Hepatocyte (in vitro differentiated cells): ENCODE results near the gene KRTAP12-4.

Experiments
- EZH2phosphoT487 ChIP-seq: fragments of 200-600 bp; sonication (generic); IDR thresholded peaks from one replicate; pipeline ENCODE4 v1.6.1; 2018; ENCODE audit warnings: antibody characterized with exemption, mild to moderate bottlenecking, low read depth, moderate library complexity; ENCODE audit not compliant: unreplicated experiment, severe bottlenecking
- TF ChIP-seq, protein P1 (sequence below): fragments of 200-600 bp; sonication (generic); IDR thresholded peaks from 2 replicates; pipeline ENCODE4 v1.5.1; 2016; ENCODE audit warnings: antibody characterized with exemption, mild to moderate bottlenecking; ENCODE audit not compliant: poor library complexity

DNA sequence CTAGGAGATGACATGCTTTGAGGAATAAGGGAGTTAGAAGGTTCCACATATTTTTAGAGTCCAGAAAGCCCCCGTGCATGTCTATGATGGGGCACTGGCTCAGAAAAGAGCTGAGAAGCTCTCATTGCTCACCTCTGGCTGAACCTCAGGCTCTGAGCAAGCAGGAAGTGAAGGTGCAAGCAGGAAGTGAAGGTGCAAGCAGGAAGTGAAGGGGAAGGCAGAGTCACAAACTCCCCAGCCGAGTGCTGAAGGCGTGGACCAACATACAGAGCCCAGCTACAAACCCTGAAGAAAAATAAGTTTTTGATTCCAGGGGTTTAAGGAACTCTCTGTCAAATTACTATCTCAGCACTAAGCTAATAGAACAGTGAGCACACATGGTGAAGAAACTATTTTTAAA is 35.5 kb downstream of the KRTAP12-4 start:
- TF ChIP-seq, protein P1, sequence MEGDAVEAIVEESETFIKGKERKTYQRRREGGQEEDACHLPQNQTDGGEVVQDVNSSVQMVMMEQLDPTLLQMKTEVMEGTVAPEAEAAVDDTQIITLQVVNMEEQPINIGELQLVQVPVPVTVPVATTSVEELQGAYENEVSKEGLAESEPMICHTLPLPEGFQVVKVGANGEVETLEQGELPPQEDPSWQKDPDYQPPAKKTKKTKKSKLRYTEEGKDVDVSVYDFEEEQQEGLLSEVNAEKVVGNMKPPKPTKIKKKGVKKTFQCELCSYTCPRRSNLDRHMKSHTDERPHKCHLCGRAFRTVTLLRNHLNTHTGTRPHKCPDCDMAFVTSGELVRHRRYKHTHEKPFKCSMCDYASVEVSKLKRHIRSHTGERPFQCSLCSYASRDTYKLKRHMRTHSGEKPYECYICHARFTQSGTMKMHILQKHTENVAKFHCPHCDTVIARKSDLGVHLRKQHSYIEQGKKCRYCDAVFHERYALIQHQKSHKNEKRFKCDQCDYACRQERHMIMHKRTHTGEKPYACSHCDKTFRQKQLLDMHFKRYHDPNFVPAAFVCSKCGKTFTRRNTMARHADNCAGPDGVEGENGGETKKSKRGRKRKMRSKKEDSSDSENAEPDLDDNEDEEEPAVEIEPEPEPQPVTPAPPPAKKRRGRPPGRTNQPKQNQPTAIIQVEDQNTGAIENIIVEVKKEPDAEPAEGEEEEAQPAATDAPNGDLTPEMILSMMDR, result no peak
- no peak for TF ChIP-seq EZH2phosphoT487
